ENCODE data around the gene SLC22A25. TPM values are rescaled to one million over a fixed set of nuclear protein-coding genes. Genes with fewer than 3 reads are reported as not detected.

SLC22A25 gene
- polyA plus RNA-seq, 1 of the 3 experiments (the other 2 are of a cell fraction): not detected

DNA sequence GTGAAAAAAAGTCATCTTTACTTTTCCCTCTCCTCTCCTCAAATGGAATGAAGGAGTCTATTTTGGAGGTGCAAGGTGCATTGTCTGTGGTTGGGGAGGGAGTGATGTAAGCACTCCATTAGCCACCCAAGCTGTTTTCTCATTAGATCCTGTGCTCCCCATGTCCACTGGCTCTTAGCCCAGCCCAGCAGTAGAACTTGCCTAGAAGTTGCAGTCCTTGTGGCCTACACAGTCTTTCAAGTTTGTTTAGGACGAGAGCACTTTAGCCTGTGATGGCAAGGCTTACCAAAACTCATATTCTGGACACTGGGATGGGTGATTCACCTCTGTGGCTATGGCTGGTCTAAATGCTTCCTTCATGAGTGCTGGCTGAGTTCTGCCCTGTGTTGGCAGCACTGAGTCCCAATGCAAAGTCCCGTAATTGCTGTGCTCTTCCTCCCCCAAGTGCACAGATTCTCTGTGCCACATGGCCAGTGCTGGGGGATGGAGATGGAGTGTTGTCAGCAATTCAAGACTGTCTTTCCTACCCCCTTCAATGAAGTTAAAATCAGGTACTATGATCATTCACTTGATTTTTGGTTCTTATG is 15.8 kb downstream of the SLC22A25 start:
- no peak overlapping the region for H2AFZ ChIP-seq (ENCODE audit: low read depth)
- no peaks in the 10 kb centered on the region for H3K36me3 ChIP-seq (replicated peaks in 1 of 2; ENCODE audit: control insufficient read depth in 1 of 2, insufficient read depth in 2 of 2, low read length in 1 of 2)
- no peaks in the 10 kb centered on the region for H4K20me1 ChIP-seq (ENCODE audit: insufficient read depth)
- no peaks in the 10 kb centered on the region for H3K9me2 ChIP-seq
- DNase-seq: no peak
- no peak overlapping the region for H3K9ac ChIP-seq
- no peaks in the 10 kb centered on the region for H3K79me2 ChIP-seq (ENCODE audit: insufficient read depth)
- H3F3A ChIP-seq (replicated peaks; ENCODE audit: insufficient read depth): peaks cover 4% of the 10 kb centered on the region
- no peaks in the 10 kb centered on the region for H3K27me3 ChIP-seq (ENCODE audit: insufficient read depth)
- no peaks in the 10 kb centered on the region for H3K4me1 ChIP-seq (ENCODE audit: control insufficient read depth in 1 of 2, insufficient read depth in 2 of 2, low read depth in 1 of 2, low read length in 1 of 2)
- no peak overlapping the region for H3K4me2 ChIP-seq
- no peak overlapping the region for H3K4me3 ChIP-seq (ENCODE audit: low read depth in 2 of 2, low read length in 1 of 2)
- ChIA-PET CTCF (interaction anchor here (1.1 kb wide), 1 partner anchor 14 kb away, joined by 5 read pairs; no protein-coding TSS in a partner anchor), POLR2A (no interaction called here)
- H3K9me3 ChIP-seq: no peaks in the 10 kb centered on the region
- H3K27ac ChIP-seq (ENCODE audit: low read depth in 2 of 2, low read length in 1 of 2): no peak overlapping the region
- no peak for TF ChIP-seq EZH2phosphoT487 (IDR thresholded peaks at IDR 0.05; ENCODE audit: borderline replicate concordance, low read depth)
- TF ChIP-seq, protein P1, sequence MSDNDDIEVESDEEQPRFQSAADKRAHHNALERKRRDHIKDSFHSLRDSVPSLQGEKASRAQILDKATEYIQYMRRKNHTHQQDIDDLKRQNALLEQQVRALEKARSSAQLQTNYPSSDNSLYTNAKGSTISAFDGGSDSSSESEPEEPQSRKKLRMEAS (IDR thresholded peaks at IDR 0.05; ENCODE audit: low read depth): no peak
- TF ChIP-seq RAD21 (IDR thresholded peaks at IDR 0.05; ENCODE audit: low read length): no peak
- TF ChIP-seq FOXM1 (IDR thresholded peaks at IDR 0.05; ENCODE audit: low read depth): no peak
- no peak for TF ChIP-seq GABPA (IDR thresholded peaks at IDR 0.05; ENCODE audit: low read depth)
- TF ChIP-seq SMC3 (IDR thresholded peaks at IDR 0.05; ENCODE audit: low read depth, low read length): no peak
- no peak for TF ChIP-seq FOSL2 (IDR thresholded peaks at IDR 0.05; ENCODE audit: borderline replicate concordance, low read depth)
- 0% methylated on average over 2 of the region's 2 CpGs for WGBS (ENCODE audit: low lambda C conversion rate)

DNA sequence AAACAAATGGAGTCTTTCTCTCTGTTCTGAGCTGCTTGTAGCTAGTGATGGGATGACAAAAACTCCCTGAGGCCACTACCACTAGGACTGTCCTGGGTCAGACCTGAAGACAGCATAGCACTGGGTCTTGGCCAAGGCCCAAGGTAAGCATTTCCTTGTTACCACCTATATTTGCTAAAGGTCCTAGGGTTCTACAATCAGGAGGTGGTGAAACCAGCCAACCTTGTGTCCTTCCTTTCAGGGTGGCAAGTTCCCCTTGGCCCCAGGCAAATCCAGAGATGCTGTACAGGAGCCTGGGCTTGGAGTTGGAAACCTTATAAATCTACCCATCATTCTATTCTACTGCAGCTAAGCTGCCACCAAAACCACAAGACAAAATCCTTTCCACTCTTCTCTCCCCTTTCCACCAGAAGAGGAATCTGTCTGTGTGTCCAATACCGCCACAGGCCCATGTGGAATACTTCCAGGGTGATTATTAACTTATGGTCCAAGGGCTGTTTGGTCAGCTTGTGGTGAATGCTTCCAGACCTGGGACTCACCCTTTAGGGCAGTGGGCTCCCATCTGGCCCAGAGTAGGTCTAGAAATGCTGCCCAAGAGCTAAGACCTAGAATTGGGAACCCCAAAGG is 16.8 kb downstream of the SLC22A25 start:
- Histone ChIP-seq H3K79me2 (ENCODE audit: insufficient read depth) (no peaks in the 10 kb centered on the region), H3K27ac (ENCODE audit: low read depth in 2 of 2, low read length in 1 of 2) (no peak overlapping the region), H3K9me2 (no peaks in the 10 kb centered on the region), H3K9ac (no peak overlapping the region), H3K4me1 (ENCODE audit: control insufficient read depth in 1 of 2, insufficient read depth in 2 of 2, low read depth in 1 of 2, low read length in 1 of 2) (no peaks in the 10 kb centered on the region), H3K9me3 (no peaks in the 10 kb centered on the region), H3K36me3 (replicated peaks in 1 of 2; ENCODE audit: control insufficient read depth in 1 of 2, insufficient read depth in 2 of 2, low read length in 1 of 2) (no peaks in the 10 kb centered on the region), H4K20me1 (ENCODE audit: insufficient read depth) (no peaks in the 10 kb centered on the region), H3K27me3 (ENCODE audit: insufficient read depth) (no peaks in the 10 kb centered on the region), H2AFZ (ENCODE audit: low read depth) (no peak overlapping the region), H3K4me2 (no peak overlapping the region), H3F3A (replicated peaks; ENCODE audit: insufficient read depth) (peaks cover 4% of the 10 kb centered on the region), H3K4me3 (ENCODE audit: low read depth in 2 of 2, low read length in 1 of 2) (no peak overlapping the region)
- TF ChIP-seq TAF1 (IDR thresholded peaks at IDR 0.05; ENCODE audit: borderline replicate concordance, low read depth, low read length) (no peak), GATA2 (CRISPR knock-in tag; IDR thresholded peaks at IDR 0.05) (no peak), TCF12 (IDR thresholded peaks at IDR 0.05) (no peak), IRF3 (IDR thresholded peaks at IDR 0.05; ENCODE audit: low read depth, low read length) (no peak)
- ChIA-PET CTCF (interaction anchor here (1.1 kb wide), 1 partner anchor 13 kb away, joined by 5 read pairs; no protein-coding TSS in a partner anchor), POLR2A (no interaction called here)
- no peak for DNase-seq
- 0% methylated on average over 1 of the region's 1 CpG for WGBS (ENCODE audit: low lambda C conversion rate)

Measured in SK-N-SH (cell line).